GM20000 (cell line): ENCODE measurements around the gene NME2.

Experiments used
- DNase-seq: peaks from one replicate; pipeline ENCODE4 v3.0.0; 2012; ENCODE audit warnings: low spot score
- TF ChIP-seq, protein P1 (sequence below): IDR thresholded peaks from 2 replicates; pipeline ENCODE4 v1.5.1; 2012; ENCODE audit warnings: mild to moderate bottlenecking, control low read depth; ENCODE audit errors: extremely low read depth, missing control alignments

The NME2 gene

GRCh38 chr17:51124640-51125503 lies 41.3 kb upstream of the NME2 start:
- TF ChIP-seq, protein P1, sequence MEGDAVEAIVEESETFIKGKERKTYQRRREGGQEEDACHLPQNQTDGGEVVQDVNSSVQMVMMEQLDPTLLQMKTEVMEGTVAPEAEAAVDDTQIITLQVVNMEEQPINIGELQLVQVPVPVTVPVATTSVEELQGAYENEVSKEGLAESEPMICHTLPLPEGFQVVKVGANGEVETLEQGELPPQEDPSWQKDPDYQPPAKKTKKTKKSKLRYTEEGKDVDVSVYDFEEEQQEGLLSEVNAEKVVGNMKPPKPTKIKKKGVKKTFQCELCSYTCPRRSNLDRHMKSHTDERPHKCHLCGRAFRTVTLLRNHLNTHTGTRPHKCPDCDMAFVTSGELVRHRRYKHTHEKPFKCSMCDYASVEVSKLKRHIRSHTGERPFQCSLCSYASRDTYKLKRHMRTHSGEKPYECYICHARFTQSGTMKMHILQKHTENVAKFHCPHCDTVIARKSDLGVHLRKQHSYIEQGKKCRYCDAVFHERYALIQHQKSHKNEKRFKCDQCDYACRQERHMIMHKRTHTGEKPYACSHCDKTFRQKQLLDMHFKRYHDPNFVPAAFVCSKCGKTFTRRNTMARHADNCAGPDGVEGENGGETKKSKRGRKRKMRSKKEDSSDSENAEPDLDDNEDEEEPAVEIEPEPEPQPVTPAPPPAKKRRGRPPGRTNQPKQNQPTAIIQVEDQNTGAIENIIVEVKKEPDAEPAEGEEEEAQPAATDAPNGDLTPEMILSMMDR, result no peak
- DNase-seq, result no peak

GRCh38 chr17:51128076-51128475 lies 38.1 kb upstream of the NME2 start:
- TF ChIP-seq, protein P1, result no peak
- no peak for DNase-seq

- TF ChIP-seq, protein P1, result no peak
Observed at GRCh38 chr17:51132964-51133319, 33.3 kb upstream of the NME2 start.

GRCh38 chr17:51133365-51133764 lies 32.8 kb upstream of the NME2 start:
- no peak for DNase-seq

More at GRCh38 chr17:51132964-51133319, 33.3 kb upstream of the NME2 start:
- peak; percentile 31 for DNase-seq

GRCh38 chr17:51135956-51136355 lies 30.3 kb upstream of the NME2 start:
- no peak for DNase-seq

More at GRCh38 chr17:51133365-51133764, 32.8 kb upstream of the NME2 start:
- TF ChIP-seq, protein P1, result no peak

GRCh38 chr17:51142597-51142996 lies 23.6 kb upstream of the NME2 start:
- TF ChIP-seq, protein P1, result no peak
- DNase-seq, result no peak

More at GRCh38 chr17:51135956-51136355, 30.3 kb upstream of the NME2 start:
- TF ChIP-seq, protein P1, result no peak

DNA sequence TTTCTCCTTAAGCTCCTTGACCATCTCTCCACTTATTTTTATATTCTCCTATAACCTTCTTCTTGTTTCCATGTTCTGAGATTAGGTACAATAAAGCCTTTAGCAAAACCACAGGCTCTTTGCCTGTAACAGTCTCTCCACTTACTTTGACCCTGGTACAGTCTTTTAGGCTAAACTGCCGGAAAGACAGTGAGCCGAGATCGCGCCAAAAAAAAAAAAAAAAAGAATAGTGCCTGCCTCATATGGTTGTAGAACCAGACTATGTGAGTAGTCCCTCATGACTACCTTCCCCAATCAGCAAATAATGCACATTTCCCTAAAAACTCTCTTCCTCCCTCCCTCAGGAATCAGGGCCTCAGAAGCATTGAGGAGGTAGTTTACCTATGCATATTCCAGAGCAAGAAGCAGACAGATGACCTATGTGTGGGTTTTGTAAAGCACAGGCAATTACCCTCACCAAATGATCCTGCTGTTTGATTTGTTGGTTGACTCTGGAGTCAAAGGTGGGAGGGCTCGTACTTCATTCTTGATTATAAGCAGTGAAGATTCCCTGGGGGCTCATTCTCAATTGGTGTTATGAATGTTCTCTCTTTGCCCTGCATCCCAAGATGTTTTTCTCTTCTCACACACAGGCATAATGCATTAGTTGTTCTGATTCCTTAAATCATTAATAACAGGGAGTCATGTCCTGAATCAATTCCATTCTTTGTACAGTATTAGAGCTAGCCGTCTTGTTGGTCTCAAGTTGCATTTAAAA lies 21.8 kb upstream of the NME2 start:
- TF ChIP-seq, protein P1, result no peak
- DNase-seq, result no peak
